Activated naive CD8-positive, alpha-beta T cell treated with anti-CD3 and anti-CD28 coated beads, Interleukin-2, amount 10 ng/mL, durations not matched to agents 7 days and 5 days (primary cell): ENCODE results near the gene JMJD1C. TPM values are rescaled to one million over a fixed set of nuclear protein-coding genes. Genes with fewer than 3 reads are reported as not detected.
A peak's percentile ranks its signal among the peaks of the same experiment; 100 is the strongest.
"Not testable (repeated sequence)": the region's sequence is repeated elsewhere in the genome, so short reads cannot be mapped to it uniquely, and the experiment has no call there.

Experiments
- ATAC-seq: fragments of 150-1000 bp; cut with Tn5 transposase; one replicate; pipeline ENCODE4 v1.10.0; 2021; ENCODE audit warnings: low read depth, moderate library complexity
- POLR2A ChIA-PET: fragments of 350-600 bp; sonication (Branson Sonifier 250); formaldehyde crosslinking; loops from one replicate; lab custom pipeline; 2021; ENCODE audit warnings: antibody characterized with exemption; lab: Charles Lee
- DNase-seq: peaks from one replicate; pipeline ENCODE4 v3.0.0; 2021
- H3K27ac Mint-ChIP-seq: one replicate; pipeline ENCODE4 v1.8.0; 2022; ENCODE audit warnings: mild to moderate bottlenecking, mixed read lengths
- H3K27me3 Mint-ChIP-seq: one replicate; pipeline ENCODE4 v1.8.0; 2022; ENCODE audit warnings: mild to moderate bottlenecking, moderate library complexity, mixed read lengths
- H3K36me3 Mint-ChIP-seq: one replicate; pipeline ENCODE4 v1.8.0; 2021; ENCODE audit warnings: mild to moderate bottlenecking, mixed read lengths
- H3K4me1 Mint-ChIP-seq: one replicate; pipeline ENCODE4 v1.8.0; 2021; ENCODE audit warnings: mixed read lengths
- H3K4me3 Mint-ChIP-seq: one replicate; pipeline ENCODE4 v1.8.0; 2022; ENCODE audit warnings: mild to moderate bottlenecking, moderate library complexity, mixed read lengths
- H3K9me3 Mint-ChIP-seq: one replicate; pipeline ENCODE4 v1.8.0; 2021; ENCODE audit warnings: mixed read lengths
- total RNA-seq, 2 experiments: library from RNA; stranded (reverse); gene quantifications; one replicate each; pipeline ENCODE4 v1.2.3, GENCODE V29; 2021

The JMJD1C gene
- total RNA-seq, 2 experiments from 2014 or later, result 91.9 to 94.4 TPM

DNA sequence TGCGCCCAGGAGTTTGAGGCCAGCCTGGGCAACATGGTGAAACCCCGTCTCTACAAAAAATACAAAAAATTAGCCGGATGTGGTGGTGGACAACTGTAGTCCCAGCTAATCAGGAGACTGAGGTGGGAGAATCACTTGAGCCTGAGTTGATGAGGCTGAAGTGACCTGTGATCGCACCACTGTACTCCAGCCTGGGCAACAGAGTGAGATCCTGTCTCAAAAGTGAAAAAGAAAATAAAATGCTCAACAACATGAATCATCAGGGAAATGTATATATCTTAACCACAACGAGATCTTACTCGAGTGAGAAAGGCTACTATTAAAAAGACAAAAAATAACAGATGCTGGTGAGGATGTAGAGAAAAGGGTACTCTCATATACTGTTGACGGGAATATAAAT is 72.7 kb downstream of the JMJD1C start:
- ATAC-seq (no peak), DNase-seq (no peak)
- POLR2A ChIA-PET, result no interaction called here
- H3K9me3 Mint-ChIP-seq, result peaks cover 6% of the 10 kb centered on the region
- no peaks in the 10 kb centered on the region for H3K27me3 Mint-ChIP-seq
- peaks cover 28% of the 10 kb centered on the region for H3K36me3 Mint-ChIP-seq
- H3K27ac Mint-ChIP-seq, result no peak overlapping the region
- no peak overlapping the region for H3K4me3 Mint-ChIP-seq
- H3K4me1 Mint-ChIP-seq, result peaks cover 26% of the 10 kb centered on the region

DNA sequence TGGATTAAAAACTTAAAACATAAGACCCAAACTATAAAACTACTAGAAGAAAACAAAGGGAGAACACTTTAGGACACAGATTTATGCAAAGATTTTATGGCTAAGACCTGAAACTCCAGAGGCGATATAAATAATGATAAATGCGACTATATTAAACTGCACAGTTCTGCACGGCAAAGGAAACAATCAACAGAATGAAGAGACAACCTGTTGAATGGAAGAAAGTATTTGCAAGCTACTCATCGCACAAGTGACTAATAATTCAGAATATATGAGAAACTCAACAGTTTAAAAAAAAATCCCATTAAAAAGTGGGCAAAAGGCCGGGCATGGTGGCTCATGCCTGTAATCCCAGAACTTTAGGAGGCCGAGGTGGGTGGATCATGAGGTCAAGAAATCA is 73.6 kb downstream of the JMJD1C start:
- ATAC-seq, result no peak
- H3K27ac Mint-ChIP-seq, result peak overlapping the region; percentile 40

DNA sequence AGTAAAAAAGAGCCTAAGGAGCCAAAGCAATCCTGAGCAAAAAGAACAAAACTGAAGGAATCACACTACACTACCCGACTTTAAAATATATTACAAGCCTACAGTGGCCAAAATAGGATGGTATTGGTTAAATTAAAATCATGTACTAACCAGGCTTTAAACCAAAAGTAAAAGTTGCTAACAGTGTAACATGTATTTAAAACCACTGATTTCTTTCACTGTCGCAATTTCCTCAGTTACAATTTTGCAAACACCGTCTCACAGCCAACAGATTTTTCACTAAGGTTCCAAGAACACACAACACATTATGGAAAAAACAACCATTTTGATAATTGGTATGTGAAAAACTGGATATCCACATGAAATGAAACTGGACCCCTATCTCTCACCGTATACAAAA is 74.0 kb downstream of the JMJD1C start:
- H3K36me3 Mint-ChIP-seq, result peaks cover 31% of the 10 kb centered on the region

More for the DNA sequence above, 73.6 kb downstream of the JMJD1C start:
- Mint-ChIP-seq H3K9me3 (peaks cover 6% of the 10 kb centered on the region), H3K36me3 (peaks cover 28% of the 10 kb centered on the region), H3K4me1 (peaks cover 32% of the 10 kb centered on the region), H3K27me3 (no peaks in the 10 kb centered on the region), H3K4me3 (peak overlapping the region; percentile 39)
- POLR2A ChIA-PET, result no interaction called here
- no peak for DNase-seq

DNA sequence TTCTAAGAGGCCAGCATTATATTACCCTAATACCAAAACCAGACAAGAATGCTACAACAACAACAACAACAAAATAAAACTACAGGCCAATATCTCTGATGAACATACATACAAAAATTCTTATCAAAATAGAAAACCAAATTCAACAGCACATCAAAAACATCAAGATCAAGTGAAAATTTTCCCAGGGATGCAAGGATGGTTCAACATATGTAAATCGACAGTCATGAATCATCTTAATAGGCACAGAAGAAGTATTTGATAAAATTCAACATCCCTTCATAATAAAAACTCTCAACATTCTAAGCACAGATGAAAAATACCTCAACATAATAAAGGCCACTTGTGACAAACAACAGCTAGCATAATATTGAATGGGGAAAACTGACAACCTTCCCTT is 75.3 kb downstream of the JMJD1C start:
- peaks cover 6% of the 10 kb centered on the region for H3K9me3 Mint-ChIP-seq
- no peak overlapping the region for H3K4me3 Mint-ChIP-seq
- H3K27ac Mint-ChIP-seq, result no peak overlapping the region

More for the DNA sequence above, 74.0 kb downstream of the JMJD1C start:
- DNase-seq, result no peak
- peak overlapping the region; percentile 40 for H3K27ac Mint-ChIP-seq
- ATAC-seq, result no peak
- H3K4me1 Mint-ChIP-seq, result peaks cover 35% of the 10 kb centered on the region
- peaks cover 6% of the 10 kb centered on the region for H3K9me3 Mint-ChIP-seq
- POLR2A ChIA-PET, result no interaction called here
- H3K27me3 Mint-ChIP-seq, result no peaks in the 10 kb centered on the region
- H3K4me3 Mint-ChIP-seq, result peak overlapping the region; percentile 39

DNA sequence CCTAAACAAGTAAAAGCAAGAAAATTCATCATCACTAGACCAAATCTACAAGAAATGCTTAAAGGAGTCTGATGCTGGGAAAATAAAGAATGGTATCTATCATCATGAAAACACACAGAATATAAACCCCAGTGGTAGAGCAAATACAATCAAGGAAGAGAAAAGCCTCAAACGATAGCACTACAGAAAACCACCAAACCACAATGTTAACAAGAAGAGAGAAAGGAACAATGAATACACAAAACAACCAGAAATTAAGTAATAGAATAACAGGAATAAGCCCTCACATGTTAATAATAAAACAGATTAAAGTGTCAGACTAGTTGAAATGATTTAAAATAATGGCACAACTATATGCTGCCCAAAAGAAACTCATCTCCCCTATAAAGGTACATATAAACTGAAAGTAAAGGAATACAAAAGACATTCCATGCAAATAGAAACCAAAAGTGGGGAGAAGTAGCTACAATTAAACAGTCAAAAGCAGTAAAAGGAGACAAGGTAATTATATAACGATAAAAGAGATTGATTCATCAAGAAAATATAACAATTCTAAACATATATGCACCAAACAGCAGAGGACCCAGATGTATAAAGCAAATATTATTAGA is 77.3 kb downstream of the JMJD1C start:
- no peak for DNase-seq
- POLR2A ChIA-PET, result interaction anchor here (0.6 to 0.7 kb wide), 2 partner anchors 121 to 218 kb away, joined by 4 to 5 read pairs; no protein-coding TSS in a partner anchor
- peaks cover 6% of the 10 kb centered on the region for H3K9me3 Mint-ChIP-seq
- H3K4me1 Mint-ChIP-seq, result peaks cover 42% of the 10 kb centered on the region
- peak; percentile 74 for ATAC-seq
- peaks cover 27% of the 10 kb centered on the region for H3K36me3 Mint-ChIP-seq
- H3K27ac Mint-ChIP-seq, result peak overlapping the region; percentile 55
- peak overlapping the region; percentile 76 for H3K4me3 Mint-ChIP-seq
- H3K27me3 Mint-ChIP-seq, result no peaks in the 10 kb centered on the region

More for the DNA sequence above, 75.3 kb downstream of the JMJD1C start:
- H3K27me3 Mint-ChIP-seq, result no peaks in the 10 kb centered on the region
- H3K36me3 Mint-ChIP-seq, result peaks cover 31% of the 10 kb centered on the region
- ATAC-seq (no peak), DNase-seq (no peak)
- POLR2A ChIA-PET, result interaction anchor here (0.6 kb wide), 1 partner anchor 74 kb away, joined by 3 read pairs; no protein-coding TSS in a partner anchor
- peaks cover 37% of the 10 kb centered on the region for H3K4me1 Mint-ChIP-seq

DNA sequence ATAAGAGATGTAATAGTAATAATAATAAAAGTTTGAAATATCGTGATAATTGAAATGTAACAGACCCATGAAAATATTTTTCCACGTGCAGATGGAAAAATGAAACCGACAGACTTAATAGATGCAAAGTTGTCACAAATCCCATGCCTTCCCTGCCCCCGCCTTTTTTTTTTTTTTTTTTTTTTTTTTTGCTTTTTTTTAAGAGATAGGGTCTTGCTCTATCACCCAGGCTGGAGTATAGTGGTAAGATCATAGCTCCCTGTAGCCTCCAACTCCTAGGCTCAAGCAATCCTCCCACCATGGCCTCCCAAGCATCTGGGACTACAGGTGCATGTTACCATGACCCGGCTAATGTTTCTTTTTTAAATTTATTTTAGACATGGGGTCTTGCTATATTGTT is 80.5 kb downstream of the JMJD1C start:
- POLR2A ChIA-PET, result no interaction called here
- no peaks in the 10 kb centered on the region for H3K27me3 Mint-ChIP-seq
- DNase-seq (no peak), ATAC-seq (no peak)
- H3K27ac Mint-ChIP-seq, result no peak overlapping the region
- H3K9me3 Mint-ChIP-seq, result peaks cover 2% of the 10 kb centered on the region
- H3K4me3 Mint-ChIP-seq, result no peak overlapping the region
- H3K4me1 Mint-ChIP-seq, result peaks cover 25% of the 10 kb centered on the region
- H3K36me3 Mint-ChIP-seq, result peaks cover 14% of the 10 kb centered on the region

DNA sequence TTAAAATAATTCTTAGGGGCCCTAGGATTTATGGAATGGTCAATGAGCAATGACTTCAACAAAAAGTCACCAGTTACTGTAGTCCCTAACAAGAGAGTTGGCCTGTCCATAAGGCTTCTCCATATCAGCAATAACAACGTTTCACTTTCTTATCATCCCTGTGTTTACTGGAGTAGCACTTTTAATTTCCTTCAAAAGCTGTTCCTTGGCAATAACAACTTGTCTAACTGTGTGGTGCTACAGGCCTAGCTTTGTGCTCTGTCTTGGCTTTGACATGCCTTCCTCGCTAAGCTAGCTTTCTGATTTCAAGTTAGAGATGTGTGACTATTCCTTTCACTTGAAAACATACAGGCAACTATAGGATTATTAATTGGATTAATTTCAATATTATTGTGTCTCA is 81.1 kb downstream of the JMJD1C start:
- H3K36me3 Mint-ChIP-seq, result peaks cover 11% of the 10 kb centered on the region
- ATAC-seq, result no peak
- H3K4me1 Mint-ChIP-seq, result peaks cover 25% of the 10 kb centered on the region
- H3K9me3 Mint-ChIP-seq, result no peaks in the 10 kb centered on the region
- DNase-seq, result no peak
- no peak overlapping the region for H3K4me3 Mint-ChIP-seq
- no peak overlapping the region for H3K27ac Mint-ChIP-seq
- H3K27me3 Mint-ChIP-seq, result no peaks in the 10 kb centered on the region
- POLR2A ChIA-PET, result no interaction called here

DNA sequence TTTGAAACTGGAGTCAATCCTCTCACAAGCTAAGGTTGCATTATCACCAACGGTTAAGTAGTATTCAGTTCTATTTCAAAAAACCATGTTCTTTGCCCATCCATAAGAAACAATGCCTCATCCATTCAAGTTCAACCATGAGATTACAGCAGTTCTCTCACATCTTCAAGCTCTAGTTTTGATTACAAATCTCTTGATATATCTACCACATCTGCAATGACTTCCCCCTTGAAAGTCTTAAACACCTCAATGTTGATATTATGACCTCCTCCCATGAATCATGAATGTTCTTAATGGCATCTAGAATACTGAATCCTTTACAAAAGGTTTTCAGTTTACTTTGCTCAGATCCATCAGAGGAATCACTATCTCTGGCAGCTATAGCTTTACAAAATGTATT is 81.8 kb downstream of the JMJD1C start:
- no peak for DNase-seq
- POLR2A ChIA-PET, result no interaction called here
- peaks cover 25% of the 10 kb centered on the region for H3K4me1 Mint-ChIP-seq
- H3K4me3 Mint-ChIP-seq, result no peak overlapping the region
- H3K9me3 Mint-ChIP-seq, result no peaks in the 10 kb centered on the region
- ATAC-seq, result no peak
- peaks cover 11% of the 10 kb centered on the region for H3K36me3 Mint-ChIP-seq
- H3K27me3 Mint-ChIP-seq, result no peaks in the 10 kb centered on the region
- no peak overlapping the region for H3K27ac Mint-ChIP-seq

DNA sequence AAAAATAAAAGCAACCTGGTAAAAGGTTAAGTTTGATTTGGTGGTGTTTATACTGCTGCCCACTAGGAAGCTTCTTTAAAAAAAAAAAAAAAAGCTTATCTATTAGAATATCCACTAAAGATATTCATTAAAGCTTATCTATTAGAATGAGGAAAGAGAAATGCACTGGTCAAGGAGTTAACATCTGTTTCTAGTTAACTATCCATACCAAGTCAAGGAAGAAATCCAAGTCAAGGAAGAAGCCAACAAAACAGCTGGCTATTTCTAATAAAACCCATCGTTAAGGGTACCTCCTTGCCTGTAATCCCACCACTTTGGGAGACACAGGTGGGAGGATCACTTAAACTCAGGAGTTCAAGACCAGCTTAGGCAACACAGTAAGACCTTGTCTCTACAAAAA is 82.6 kb downstream of the JMJD1C start:
- DNase-seq (no peak), ATAC-seq (no peak)
- no peaks in the 10 kb centered on the region for H3K27me3 Mint-ChIP-seq
- H3K4me3 Mint-ChIP-seq, result no peak overlapping the region
- H3K36me3 Mint-ChIP-seq, result peaks cover 9% of the 10 kb centered on the region
- no peak overlapping the region for H3K27ac Mint-ChIP-seq
- POLR2A ChIA-PET, result no interaction called here
- H3K4me1 Mint-ChIP-seq, result peaks cover 19% of the 10 kb centered on the region
- H3K9me3 Mint-ChIP-seq, result no peaks in the 10 kb centered on the region

DNA sequence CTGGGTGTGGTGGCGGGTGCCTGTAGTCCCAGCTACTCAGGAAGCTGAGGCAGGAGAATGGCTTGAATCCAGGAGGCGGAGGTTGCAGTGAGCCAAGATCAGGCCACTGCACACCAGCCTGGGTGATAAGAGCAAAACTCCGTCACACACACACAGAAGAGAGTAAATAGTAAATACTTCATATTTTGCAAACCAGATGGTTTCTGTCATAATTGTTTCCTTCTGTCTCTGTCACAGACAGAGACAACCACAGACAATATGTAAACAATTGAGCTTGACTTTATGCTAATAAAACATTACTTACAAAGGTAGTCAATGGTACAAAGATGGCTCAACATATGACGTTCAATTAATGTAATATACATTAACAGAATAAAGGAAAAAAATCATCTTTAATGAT is 83.7 kb downstream of the JMJD1C start:
- Mint-ChIP-seq H3K4me1 (peaks cover 12% of the 10 kb centered on the region), H3K27me3 (no peaks in the 10 kb centered on the region), H3K27ac (no peak overlapping the region), H3K36me3 (peaks cover 11% of the 10 kb centered on the region), H3K4me3 (no peak overlapping the region), H3K9me3 (no peaks in the 10 kb centered on the region)
- POLR2A ChIA-PET, result no interaction called here
- ATAC-seq (no peak), DNase-seq (no peak)

DNA sequence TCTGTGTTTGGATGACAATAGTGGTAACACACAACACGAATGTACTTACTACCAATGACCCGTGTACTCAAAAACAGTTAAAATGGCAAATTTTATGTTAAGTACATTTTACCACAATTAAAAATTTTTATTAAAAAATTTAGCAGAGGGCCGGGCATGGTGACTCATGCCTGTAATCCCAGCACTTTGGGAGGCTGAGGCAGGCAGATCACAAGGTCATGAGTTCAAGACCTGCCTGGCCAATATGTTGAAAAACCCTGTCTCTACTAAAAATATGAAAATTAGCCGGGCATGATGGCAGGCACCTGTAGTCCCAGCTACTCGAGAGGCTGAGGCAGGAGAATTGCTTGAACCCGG is 88.5 kb downstream of the JMJD1C start:
- DNase-seq, H3K27ac Mint-ChIP-seq, H3K4me3 Mint-ChIP-seq, POLR2A ChIA-PET, ATAC-seq, H3K9me3 Mint-ChIP-seq, H3K27me3 Mint-ChIP-seq: not testable (repeated sequence)
- Mint-ChIP-seq H3K4me1 (peaks cover 11% of the 10 kb centered on the region), H3K36me3 (peaks cover 17% of the 10 kb centered on the region)

DNA sequence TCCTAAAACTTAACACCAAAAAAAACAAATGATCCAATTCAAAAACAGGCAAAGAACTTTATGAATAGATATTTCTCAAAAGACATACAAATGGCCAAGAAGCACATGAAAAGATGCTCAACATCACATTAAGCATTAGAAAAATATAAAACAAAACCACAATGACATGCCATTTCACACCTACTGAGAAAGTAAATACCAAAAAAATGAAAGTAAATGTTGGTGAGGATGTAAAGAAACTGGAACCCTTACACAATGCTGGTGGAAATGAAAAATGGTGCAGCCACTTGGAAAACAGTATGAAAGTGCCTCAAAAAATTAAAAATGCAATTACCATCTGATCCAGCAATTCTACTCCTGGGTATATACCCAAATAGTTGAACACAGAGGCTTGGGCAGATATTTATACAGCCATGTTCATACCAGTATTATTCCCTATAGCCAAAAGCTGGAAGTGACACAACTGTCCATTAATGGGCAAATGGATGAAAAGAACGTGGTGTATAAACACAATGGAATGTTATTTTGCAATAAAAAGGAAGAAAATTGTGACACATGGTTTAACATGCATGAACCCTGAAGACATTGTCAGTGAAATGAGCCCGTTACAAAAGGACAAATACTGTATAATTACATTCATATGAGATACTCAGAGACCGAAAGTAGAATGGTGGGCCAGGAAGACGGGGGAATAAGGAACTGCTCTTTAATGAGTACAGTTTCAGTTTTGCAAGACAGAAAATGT is 89.0 kb downstream of the JMJD1C start:
- no peak for ATAC-seq
- H3K27me3 Mint-ChIP-seq, result no peaks in the 10 kb centered on the region
- peaks cover 11% of the 10 kb centered on the region for H3K4me1 Mint-ChIP-seq
- H3K27ac Mint-ChIP-seq, result no peak overlapping the region
- no peaks in the 10 kb centered on the region for H3K9me3 Mint-ChIP-seq
- no peak overlapping the region for H3K4me3 Mint-ChIP-seq
- H3K36me3 Mint-ChIP-seq, result peaks cover 15% of the 10 kb centered on the region
- no peak for DNase-seq
- POLR2A ChIA-PET, result no interaction called here

DNA sequence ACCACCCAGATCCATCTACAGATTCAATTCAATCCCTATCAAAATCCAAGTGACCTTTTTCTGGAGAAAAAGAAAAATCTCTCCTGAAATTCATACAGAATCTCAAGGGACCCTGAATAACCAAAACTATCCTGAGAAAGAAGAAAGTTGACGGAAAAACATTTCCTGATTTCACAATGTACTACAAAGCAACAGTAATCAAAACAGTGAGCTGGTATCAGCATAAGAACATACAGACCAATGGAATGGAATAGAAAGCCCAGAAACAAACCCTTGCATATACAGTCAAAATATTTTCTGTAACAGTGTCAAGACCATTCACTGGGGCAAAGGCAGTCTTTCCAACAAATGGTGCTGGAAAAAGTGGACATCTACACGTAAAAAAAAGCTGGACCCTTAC is 89.9 kb downstream of the JMJD1C start:
- ATAC-seq (no peak), DNase-seq (no peak)
- Mint-ChIP-seq H3K27ac (no peak overlapping the region), H3K36me3 (peaks cover 15% of the 10 kb centered on the region), H3K4me1 (peaks cover 12% of the 10 kb centered on the region), H3K27me3 (no peaks in the 10 kb centered on the region), H3K4me3 (no peak overlapping the region), H3K9me3 (no peaks in the 10 kb centered on the region)
- POLR2A ChIA-PET, result no interaction called here

DNA sequence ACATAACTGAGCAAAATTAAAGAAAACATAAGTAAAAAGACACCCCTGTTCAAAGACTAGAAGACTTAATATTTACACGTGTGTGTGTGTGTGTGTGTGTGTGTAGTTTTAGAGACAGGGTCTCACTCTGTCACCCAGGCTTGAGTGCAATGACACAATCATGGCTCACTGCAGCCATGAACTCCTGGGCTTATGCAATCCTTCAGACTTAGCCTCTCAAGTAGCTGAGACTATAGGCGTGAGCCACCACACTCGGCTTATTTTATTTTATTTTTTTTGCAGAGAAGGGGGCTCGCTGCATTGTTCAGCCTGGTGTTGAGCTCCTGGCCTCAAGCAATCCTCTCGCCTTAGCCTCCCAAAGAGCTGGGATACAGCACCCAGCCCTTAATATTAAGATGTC is 90.3 kb downstream of the JMJD1C start:
- Mint-ChIP-seq H3K27ac (no peak overlapping the region), H3K27me3 (no peaks in the 10 kb centered on the region), H3K36me3 (peaks cover 15% of the 10 kb centered on the region), H3K9me3 (no peaks in the 10 kb centered on the region), H3K4me3 (no peak overlapping the region), H3K4me1 (peaks cover 12% of the 10 kb centered on the region)
- POLR2A ChIA-PET, result no interaction called here
- ATAC-seq (no peak), DNase-seq (no peak)
